ENCODE results near the gene CCDC86. TPM values are rescaled to one million over a fixed set of nuclear protein-coding genes. Genes with fewer than 3 reads are reported as not detected.

The CCDC86 gene
- total RNA-seq, 1 donor from 2014 or later, result 3.3 TPM

DNA sequence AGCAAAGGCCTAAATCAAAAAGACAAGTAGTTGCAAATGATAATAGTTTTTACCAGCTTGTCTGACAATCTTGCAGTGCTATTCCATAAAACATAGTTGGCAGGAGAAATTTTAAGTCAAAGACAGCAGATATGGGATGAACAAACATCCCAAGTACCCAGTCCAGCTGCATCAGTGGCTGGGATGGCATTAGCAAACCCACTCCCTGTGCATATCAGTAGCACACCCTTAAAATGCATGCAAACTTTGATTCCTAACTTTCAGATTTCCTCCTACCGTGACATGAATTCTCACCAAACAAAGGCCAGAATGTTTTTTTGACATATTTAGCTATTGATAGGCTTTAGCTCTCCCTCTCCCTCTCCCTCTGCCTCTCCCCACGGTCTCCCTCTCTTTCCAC lies 27.8 kb upstream of the CCDC86 start:
- Histone ChIP-seq H3F3A (ENCODE audit: low read depth) (no peaks in the 10 kb centered on the region), H3K4me1 (no peaks in the 10 kb centered on the region), H3K4me2 (no peak overlapping the region), H2AFZ (replicated peaks) (no peak overlapping the region), H3K9me3 (ENCODE audit: low read depth) (peaks cover 4% of the 10 kb centered on the region), H3K9ac (no peak overlapping the region), H3K79me2 (ENCODE audit: low read depth) (no peaks in the 10 kb centered on the region), H3K36me3 (no peaks in the 10 kb centered on the region), H4K20me1 (ENCODE audit: low read depth) (no peaks in the 10 kb centered on the region), H3K27ac (no peak overlapping the region), H3K27me3 (no peaks in the 10 kb centered on the region), H3K4me3 (no peak overlapping the region)
- no peak for DNase-seq (ENCODE audit: low spot score)
- no peaks in the 10 kb centered on the region for H3K36me3 Mint-ChIP-seq
- H3K9me3 Mint-ChIP-seq, result peaks cover 21% of the 10 kb centered on the region
- TF ChIP-seq EZH2 (IDR thresholded peaks at IDR 0.05) (no peak), EZH2phosphoT487 (IDR thresholded peaks at IDR 0.05) (no peak)
- TF ChIP-seq, protein P1, sequence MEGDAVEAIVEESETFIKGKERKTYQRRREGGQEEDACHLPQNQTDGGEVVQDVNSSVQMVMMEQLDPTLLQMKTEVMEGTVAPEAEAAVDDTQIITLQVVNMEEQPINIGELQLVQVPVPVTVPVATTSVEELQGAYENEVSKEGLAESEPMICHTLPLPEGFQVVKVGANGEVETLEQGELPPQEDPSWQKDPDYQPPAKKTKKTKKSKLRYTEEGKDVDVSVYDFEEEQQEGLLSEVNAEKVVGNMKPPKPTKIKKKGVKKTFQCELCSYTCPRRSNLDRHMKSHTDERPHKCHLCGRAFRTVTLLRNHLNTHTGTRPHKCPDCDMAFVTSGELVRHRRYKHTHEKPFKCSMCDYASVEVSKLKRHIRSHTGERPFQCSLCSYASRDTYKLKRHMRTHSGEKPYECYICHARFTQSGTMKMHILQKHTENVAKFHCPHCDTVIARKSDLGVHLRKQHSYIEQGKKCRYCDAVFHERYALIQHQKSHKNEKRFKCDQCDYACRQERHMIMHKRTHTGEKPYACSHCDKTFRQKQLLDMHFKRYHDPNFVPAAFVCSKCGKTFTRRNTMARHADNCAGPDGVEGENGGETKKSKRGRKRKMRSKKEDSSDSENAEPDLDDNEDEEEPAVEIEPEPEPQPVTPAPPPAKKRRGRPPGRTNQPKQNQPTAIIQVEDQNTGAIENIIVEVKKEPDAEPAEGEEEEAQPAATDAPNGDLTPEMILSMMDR (IDR thresholded peaks at IDR 0.05), result no peak
- peaks cover 3% of the 10 kb centered on the region for H3K27me3 Mint-ChIP-seq (ENCODE audit: insufficient read depth, low read depth)
- H3K27ac Mint-ChIP-seq, result no peak overlapping the region
- H3K4me3 Mint-ChIP-seq, result no peak overlapping the region
- no peaks in the 10 kb centered on the region for H3K4me1 Mint-ChIP-seq

- no peaks in the 10 kb centered on the region for H3K36me3 Mint-ChIP-seq
- H3K27ac Mint-ChIP-seq, result no peak overlapping the region
- no peaks in the 10 kb centered on the region for H3K4me1 Mint-ChIP-seq
- Histone ChIP-seq H3K36me3 (no peaks in the 10 kb centered on the region), H3K9ac (no peak overlapping the region), H3K9me3 (ENCODE audit: low read depth) (peaks cover 4% of the 10 kb centered on the region), H2AFZ (replicated peaks) (no peak overlapping the region), H3K79me2 (ENCODE audit: low read depth) (no peaks in the 10 kb centered on the region), H3K27ac (no peak overlapping the region), H3K27me3 (no peaks in the 10 kb centered on the region), H4K20me1 (ENCODE audit: low read depth) (no peaks in the 10 kb centered on the region), H3K4me3 (no peak overlapping the region), H3K4me2 (no peak overlapping the region), H3K4me1 (no peaks in the 10 kb centered on the region), H3F3A (ENCODE audit: low read depth) (no peaks in the 10 kb centered on the region)
- no peak overlapping the region for H3K4me3 Mint-ChIP-seq
- H3K27me3 Mint-ChIP-seq (ENCODE audit: insufficient read depth, low read depth), result peaks cover 5% of the 10 kb centered on the region
- DNase-seq (ENCODE audit: low spot score), result no peak
- peaks cover 21% of the 10 kb centered on the region for H3K9me3 Mint-ChIP-seq
- TF ChIP-seq EZH2phosphoT487 (IDR thresholded peaks at IDR 0.05) (no peak), EZH2 (IDR thresholded peaks at IDR 0.05) (no peak)
- TF ChIP-seq, protein P1 (IDR thresholded peaks at IDR 0.05), result no peak
Measured at GRCh38 chr11:60816590-60817157, 25.2 kb upstream of the CCDC86 start.

DNA sequence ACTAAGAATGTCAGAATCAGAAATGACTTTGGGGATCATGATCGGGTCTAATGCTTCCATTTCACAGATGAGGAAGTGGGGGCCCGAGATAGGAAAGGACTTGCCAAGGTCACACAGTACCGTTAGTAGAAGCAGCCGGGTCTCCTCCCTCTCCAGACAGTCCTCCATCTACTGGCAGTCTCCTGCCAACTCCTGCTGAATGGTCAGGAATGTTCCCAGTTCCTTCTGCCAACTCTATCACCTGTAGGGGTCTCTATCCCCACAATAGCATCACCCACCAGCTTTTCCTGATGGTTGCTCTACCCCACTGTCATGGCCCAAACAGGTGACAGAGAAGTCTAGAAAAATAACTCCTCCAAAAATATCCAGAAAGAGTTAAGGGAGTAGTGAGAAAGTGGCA lies 23.9 kb upstream of the CCDC86 start:
- Histone ChIP-seq H3F3A (ENCODE audit: low read depth) (no peaks in the 10 kb centered on the region), H3K4me1 (no peaks in the 10 kb centered on the region), H3K27me3 (no peaks in the 10 kb centered on the region), H3K36me3 (no peaks in the 10 kb centered on the region), H3K4me2 (no peak overlapping the region), H3K79me2 (ENCODE audit: low read depth) (no peaks in the 10 kb centered on the region), H2AFZ (replicated peaks) (no peak overlapping the region), H3K27ac (no peak overlapping the region), H3K4me3 (no peak overlapping the region), H3K9ac (no peak overlapping the region), H4K20me1 (ENCODE audit: low read depth) (no peaks in the 10 kb centered on the region), H3K9me3 (ENCODE audit: low read depth) (peaks cover 4% of the 10 kb centered on the region)
- DNase-seq (ENCODE audit: low spot score), result no peak
- TF ChIP-seq EZH2phosphoT487 (IDR thresholded peaks at IDR 0.05) (no peak), EZH2 (IDR thresholded peaks at IDR 0.05) (no peak)
- TF ChIP-seq, protein P1 (IDR thresholded peaks at IDR 0.05), result no peak
- peaks cover 8% of the 10 kb centered on the region for H3K27me3 Mint-ChIP-seq (ENCODE audit: insufficient read depth, low read depth)
- H3K9me3 Mint-ChIP-seq, result peaks cover 20% of the 10 kb centered on the region
- no peak overlapping the region for H3K4me3 Mint-ChIP-seq
- H3K4me1 Mint-ChIP-seq, result no peaks in the 10 kb centered on the region
- no peak overlapping the region for H3K27ac Mint-ChIP-seq
- no peaks in the 10 kb centered on the region for H3K36me3 Mint-ChIP-seq
